SK-N-SH treated with all-trans-retinoic acid at 6 μM for 48 hours (cell line): ENCODE data around the gene OCRL.

Source experiments
- ATAC-seq: fragments of 200-7000 bp; cut with Tn5 transposase; 3 replicates; pipeline ENCODE4 v1.9.1; 2020; ENCODE audit warnings: mild to moderate bottlenecking, moderate library complexity
- ARNTL ChIP-seq: fragments of 450-650 bp; formaldehyde crosslinking; IDR thresholded peaks from 2 replicates; pipeline ENCODE4 v1.5.0; 2020; ENCODE audit warnings: low read depth, mild to moderate bottlenecking, moderate library complexity, borderline replicate concordance
- BACH2 ChIP-seq: fragments of 250-450 bp; sonication (Bioruptor Pico); IDR thresholded peaks from 2 replicates; pipeline ENCODE4 v1.9.0; 2021; ENCODE audit warnings: mild to moderate bottlenecking, borderline replicate concordance
- CSDC2 ChIP-seq: fragments of 250-450 bp; sonication (Bioruptor Pico); IDR thresholded peaks from 2 replicates; pipeline ENCODE4 v1.5.0; 2020; ENCODE audit warnings: mild to moderate bottlenecking, moderate library complexity
- ESRRG ChIP-seq: fragments of 250-450 bp; sonication (Bioruptor Pico); IDR thresholded peaks from 2 replicates; pipeline ENCODE4 v1.6.1; 2021; ENCODE audit warnings: mild to moderate bottlenecking
- GLIS3 ChIP-seq: fragments of 250-450 bp; sonication (Bioruptor Pico); IDR thresholded peaks from 2 replicates; pipeline ENCODE4 v1.5.0; 2020; ENCODE audit warnings: mild to moderate bottlenecking, moderate library complexity
- ISL1 ChIP-seq: fragments of 250-450 bp; sonication (Bioruptor Pico); IDR thresholded peaks from 2 replicates; pipeline ENCODE4 v2.1.2; 2022; ENCODE audit warnings: mild to moderate bottlenecking, moderate library complexity
- OSR1 ChIP-seq: fragments of 250-450 bp; sonication (Bioruptor Pico); IDR thresholded peaks from 2 replicates; pipeline ENCODE4 v1.8.0; 2022; ENCODE audit warnings: moderate library complexity, mild to moderate bottlenecking, inconsistent platforms
- PPARA ChIP-seq: fragments of 250-450 bp; sonication (Bioruptor Pico); IDR thresholded peaks from 2 replicates; pipeline ENCODE4 v1.5.0; 2020; ENCODE audit warnings: mild to moderate bottlenecking, borderline replicate concordance
- RARB ChIP-seq: fragments of 250-450 bp; sonication (Bioruptor Pico); IDR thresholded peaks from 2 replicates; pipeline ENCODE4 v1.8.0; 2021; ENCODE audit warnings: mild to moderate bottlenecking, moderate library complexity
- SNAI2 ChIP-seq: fragments of 250-450 bp; sonication (Bioruptor Pico); IDR thresholded peaks from 2 replicates; pipeline ENCODE4 v1.5.0; 2020; ENCODE audit warnings: mild to moderate bottlenecking, moderate library complexity
- TCF4 ChIP-seq: fragments of 250-450 bp; sonication (Bioruptor Pico); IDR thresholded peaks from 2 replicates; pipeline ENCODE4 v1.8.0; 2021; ENCODE audit warnings: mild to moderate bottlenecking, moderate library complexity, borderline replicate concordance
- TOX ChIP-seq: fragments of 250-450 bp; sonication (Bioruptor Pico); IDR thresholded peaks from 2 replicates; pipeline ENCODE4 v1.8.0; 2021; ENCODE audit warnings: mild to moderate bottlenecking, moderate library complexity, borderline replicate concordance
- ZC3H10 ChIP-seq: fragments of 250-450 bp; sonication (Bioruptor Pico); IDR thresholded peaks from 2 replicates; pipeline ENCODE4 v1.5.1; 2021; ENCODE audit warnings: mild to moderate bottlenecking, moderate library complexity
- ZFP3 ChIP-seq: fragments of 250-450 bp; sonication (Bioruptor Pico); IDR thresholded peaks from 2 replicates; pipeline ENCODE4 v1.5.0; 2020; ENCODE audit warnings: mild to moderate bottlenecking, moderate library complexity
- ZFP30 ChIP-seq: fragments of 450-650 bp; formaldehyde crosslinking; IDR thresholded peaks from 2 replicates; pipeline ENCODE4 v1.5.0; 2022; ENCODE audit warnings: mild to moderate bottlenecking, moderate library complexity
- ZNF565 ChIP-seq: fragments of 450-650 bp; formaldehyde crosslinking; conservative IDR thresholded peaks from 2 replicates; pipeline ENCODE4 v1.5.0; 2020; ENCODE audit warnings: low read depth, mild to moderate bottlenecking, moderate library complexity
- ZNF70 ChIP-seq: fragments of 450-650 bp; formaldehyde crosslinking; IDR thresholded peaks from 2 replicates; pipeline ENCODE4 v1.5.0; 2020; ENCODE audit warnings: mild to moderate bottlenecking, moderate library complexity
- ZNF8 ChIP-seq: fragments of 450-650 bp; formaldehyde crosslinking; IDR thresholded peaks from 2 replicates; pipeline ENCODE4 v1.5.0; 2020; ENCODE audit warnings: mild to moderate bottlenecking, moderate library complexity
- TF ChIP-seq, protein P1 (sequence below): fragments of 250-450 bp; sonication (Bioruptor Pico); IDR thresholded peaks from 2 replicates; pipeline ENCODE4 v1.8.0; 2020; ENCODE audit warnings: mild to moderate bottlenecking, moderate library complexity, borderline replicate concordance
- TF ChIP-seq, protein P2 (sequence below): fragments of 250-450 bp; sonication (Bioruptor Pico); IDR thresholded peaks from 2 replicates; pipeline ENCODE4 v1.8.0; 2021; ENCODE audit warnings: low read depth, mild to moderate bottlenecking, moderate library complexity, borderline replicate concordance
- TF ChIP-seq, protein P3 (sequence below): fragments of 250-450 bp; sonication (Bioruptor Pico); IDR thresholded peaks from 2 replicates; pipeline ENCODE4 v1.5.0; 2020; ENCODE audit warnings: mild to moderate bottlenecking, moderate library complexity
- TF ChIP-seq, protein P4 (sequence below): fragments of 250-450 bp; sonication (Bioruptor Pico); IDR thresholded peaks from 2 replicates; pipeline ENCODE4 v1.5.1; 2020; ENCODE audit warnings: low read depth, mild to moderate bottlenecking, moderate library complexity
- TF ChIP-seq, protein P5 (sequence below): fragments of 250-450 bp; sonication (Bioruptor Pico); IDR thresholded peaks from 2 replicates; pipeline ENCODE4 v1.5.1; 2021; ENCODE audit warnings: mild to moderate bottlenecking, moderate library complexity

Gene OCRL

DNA sequence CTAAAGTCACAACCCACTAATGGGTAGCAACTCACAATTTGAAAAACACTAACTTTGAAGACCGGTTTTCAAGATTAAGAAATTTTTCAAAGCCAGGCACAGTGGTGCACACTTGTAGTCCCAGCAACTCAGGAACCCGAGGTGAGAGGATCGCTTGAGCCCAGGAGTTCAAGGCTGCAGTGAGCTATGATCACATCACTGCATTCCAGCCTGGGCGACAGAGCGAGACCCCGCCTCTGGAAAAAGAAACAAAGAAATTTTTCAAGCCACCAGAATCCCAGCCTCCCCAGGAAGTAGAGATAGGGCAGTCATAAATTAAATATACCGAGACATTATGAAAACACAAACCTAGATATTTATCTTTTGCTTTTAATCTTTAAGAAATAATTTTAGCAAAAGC is 29.7 kb upstream of the OCRL start:
- TF ChIP-seq, protein P1, sequence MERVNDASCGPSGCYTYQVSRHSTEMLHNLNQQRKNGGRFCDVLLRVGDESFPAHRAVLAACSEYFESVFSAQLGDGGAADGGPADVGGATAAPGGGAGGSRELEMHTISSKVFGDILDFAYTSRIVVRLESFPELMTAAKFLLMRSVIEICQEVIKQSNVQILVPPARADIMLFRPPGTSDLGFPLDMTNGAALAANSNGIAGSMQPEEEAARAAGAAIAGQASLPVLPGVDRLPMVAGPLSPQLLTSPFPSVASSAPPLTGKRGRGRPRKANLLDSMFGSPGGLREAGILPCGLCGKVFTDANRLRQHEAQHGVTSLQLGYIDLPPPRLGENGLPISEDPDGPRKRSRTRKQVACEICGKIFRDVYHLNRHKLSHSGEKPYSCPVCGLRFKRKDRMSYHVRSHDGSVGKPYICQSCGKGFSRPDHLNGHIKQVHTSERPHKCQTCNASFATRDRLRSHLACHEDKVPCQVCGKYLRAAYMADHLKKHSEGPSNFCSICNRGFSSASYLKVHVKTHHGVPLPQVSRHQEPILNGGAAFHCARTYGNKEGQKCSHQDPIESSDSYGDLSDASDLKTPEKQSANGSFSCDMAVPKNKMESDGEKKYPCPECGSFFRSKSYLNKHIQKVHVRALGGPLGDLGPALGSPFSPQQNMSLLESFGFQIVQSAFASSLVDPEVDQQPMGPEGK (CRISPR knock-in tag) = no peak
- no peak for TF ChIP-seq ZNF565 (CRISPR knock-in tag)
- no peak for TF ChIP-seq ZFP30
- no peak for TF ChIP-seq ZFP3 (CRISPR knock-in tag)
- no peak for TF ChIP-seq RARB (CRISPR knock-in tag)
- TF ChIP-seq, protein P2, sequence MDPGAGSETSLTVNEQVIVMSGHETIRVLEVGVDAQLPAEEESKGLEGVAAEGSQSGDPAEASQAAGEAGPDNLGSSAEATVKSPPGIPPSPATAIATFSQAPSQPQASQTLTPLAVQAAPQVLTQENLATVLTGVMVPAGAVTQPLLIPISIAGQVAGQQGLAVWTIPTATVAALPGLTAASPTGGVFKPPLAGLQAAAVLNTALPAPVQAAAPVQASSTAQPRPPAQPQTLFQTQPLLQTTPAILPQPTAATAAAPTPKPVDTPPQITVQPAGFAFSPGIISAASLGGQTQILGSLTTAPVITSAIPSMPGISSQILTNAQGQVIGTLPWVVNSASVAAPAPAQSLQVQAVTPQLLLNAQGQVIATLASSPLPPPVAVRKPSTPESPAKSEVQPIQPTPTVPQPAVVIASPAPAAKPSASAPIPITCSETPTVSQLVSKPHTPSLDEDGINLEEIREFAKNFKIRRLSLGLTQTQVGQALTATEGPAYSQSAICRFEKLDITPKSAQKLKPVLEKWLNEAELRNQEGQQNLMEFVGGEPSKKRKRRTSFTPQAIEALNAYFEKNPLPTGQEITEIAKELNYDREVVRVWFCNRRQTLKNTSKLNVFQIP (CRISPR knock-in tag) = no peak
- no peak for TF ChIP-seq PPARA
- TF ChIP-seq TOX (CRISPR knock-in tag) = no peak
- TF ChIP-seq ARNTL (CRISPR knock-in tag) = no peak
- TF ChIP-seq, protein P3, sequence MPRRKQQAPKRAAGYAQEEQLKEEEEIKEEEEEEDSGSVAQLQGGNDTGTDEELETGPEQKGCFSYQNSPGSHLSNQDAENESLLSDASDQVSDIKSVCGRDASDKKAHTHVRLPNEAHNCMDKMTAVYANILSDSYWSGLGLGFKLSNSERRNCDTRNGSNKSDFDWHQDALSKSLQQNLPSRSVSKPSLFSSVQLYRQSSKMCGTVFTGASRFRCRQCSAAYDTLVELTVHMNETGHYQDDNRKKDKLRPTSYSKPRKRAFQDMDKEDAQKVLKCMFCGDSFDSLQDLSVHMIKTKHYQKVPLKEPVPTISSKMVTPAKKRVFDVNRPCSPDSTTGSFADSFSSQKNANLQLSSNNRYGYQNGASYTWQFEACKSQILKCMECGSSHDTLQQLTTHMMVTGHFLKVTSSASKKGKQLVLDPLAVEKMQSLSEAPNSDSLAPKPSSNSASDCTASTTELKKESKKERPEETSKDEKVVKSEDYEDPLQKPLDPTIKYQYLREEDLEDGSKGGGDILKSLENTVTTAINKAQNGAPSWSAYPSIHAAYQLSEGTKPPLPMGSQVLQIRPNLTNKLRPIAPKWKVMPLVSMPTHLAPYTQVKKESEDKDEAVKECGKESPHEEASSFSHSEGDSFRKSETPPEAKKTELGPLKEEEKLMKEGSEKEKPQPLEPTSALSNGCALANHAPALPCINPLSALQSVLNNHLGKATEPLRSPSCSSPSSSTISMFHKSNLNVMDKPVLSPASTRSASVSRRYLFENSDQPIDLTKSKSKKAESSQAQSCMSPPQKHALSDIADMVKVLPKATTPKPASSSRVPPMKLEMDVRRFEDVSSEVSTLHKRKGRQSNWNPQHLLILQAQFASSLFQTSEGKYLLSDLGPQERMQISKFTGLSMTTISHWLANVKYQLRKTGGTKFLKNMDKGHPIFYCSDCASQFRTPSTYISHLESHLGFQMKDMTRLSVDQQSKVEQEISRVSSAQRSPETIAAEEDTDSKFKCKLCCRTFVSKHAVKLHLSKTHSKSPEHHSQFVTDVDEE (CRISPR knock-in tag) = no peak
- TF ChIP-seq, protein P4, sequence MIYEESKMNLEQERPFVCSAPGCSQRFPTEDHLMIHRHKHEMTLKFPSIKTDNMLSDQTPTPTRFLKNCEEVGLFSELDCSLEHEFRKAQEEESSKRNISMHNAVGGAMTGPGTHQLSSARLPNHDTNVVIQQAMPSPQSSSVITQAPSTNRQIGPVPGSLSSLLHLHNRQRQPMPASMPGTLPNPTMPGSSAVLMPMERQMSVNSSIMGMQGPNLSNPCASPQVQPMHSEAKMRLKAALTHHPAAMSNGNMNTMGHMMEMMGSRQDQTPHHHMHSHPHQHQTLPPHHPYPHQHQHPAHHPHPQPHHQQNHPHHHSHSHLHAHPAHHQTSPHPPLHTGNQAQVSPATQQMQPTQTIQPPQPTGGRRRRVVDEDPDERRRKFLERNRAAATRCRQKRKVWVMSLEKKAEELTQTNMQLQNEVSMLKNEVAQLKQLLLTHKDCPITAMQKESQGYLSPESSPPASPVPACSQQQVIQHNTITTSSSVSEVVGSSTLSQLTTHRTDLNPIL (CRISPR knock-in tag) = no peak
- TF ChIP-seq OSR1 (CRISPR knock-in tag) = no peak
- no peak for TF ChIP-seq BACH2 (CRISPR knock-in tag)
- TF ChIP-seq ESRRG (CRISPR knock-in tag) = no peak
- no peak for TF ChIP-seq SNAI2 (CRISPR knock-in tag)
- TF ChIP-seq ZNF70 (CRISPR knock-in tag) = no peak
- no peak for TF ChIP-seq ISL1 (CRISPR knock-in tag)
- TF ChIP-seq, protein P5, sequence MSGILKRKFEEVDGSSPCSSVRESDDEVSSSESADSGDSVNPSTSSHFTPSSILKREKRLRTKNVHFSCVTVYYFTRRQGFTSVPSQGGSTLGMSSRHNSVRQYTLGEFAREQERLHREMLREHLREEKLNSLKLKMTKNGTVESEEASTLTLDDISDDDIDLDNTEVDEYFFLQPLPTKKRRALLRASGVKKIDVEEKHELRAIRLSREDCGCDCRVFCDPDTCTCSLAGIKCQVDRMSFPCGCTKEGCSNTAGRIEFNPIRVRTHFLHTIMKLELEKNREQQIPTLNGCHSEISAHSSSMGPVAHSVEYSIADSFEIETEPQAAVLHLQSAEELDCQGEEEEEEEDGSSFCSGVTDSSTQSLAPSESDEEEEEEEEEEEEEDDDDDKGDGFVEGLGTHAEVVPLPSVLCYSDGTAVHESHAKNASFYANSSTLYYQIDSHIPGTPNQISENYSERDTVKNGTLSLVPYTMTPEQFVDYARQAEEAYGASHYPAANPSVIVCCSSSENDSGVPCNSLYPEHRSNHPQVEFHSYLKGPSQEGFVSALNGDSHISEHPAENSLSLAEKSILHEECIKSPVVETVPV (CRISPR knock-in tag) = no peak
- TF ChIP-seq TCF4 (CRISPR knock-in tag) = no peak
- no peak for ATAC-seq

DNA sequence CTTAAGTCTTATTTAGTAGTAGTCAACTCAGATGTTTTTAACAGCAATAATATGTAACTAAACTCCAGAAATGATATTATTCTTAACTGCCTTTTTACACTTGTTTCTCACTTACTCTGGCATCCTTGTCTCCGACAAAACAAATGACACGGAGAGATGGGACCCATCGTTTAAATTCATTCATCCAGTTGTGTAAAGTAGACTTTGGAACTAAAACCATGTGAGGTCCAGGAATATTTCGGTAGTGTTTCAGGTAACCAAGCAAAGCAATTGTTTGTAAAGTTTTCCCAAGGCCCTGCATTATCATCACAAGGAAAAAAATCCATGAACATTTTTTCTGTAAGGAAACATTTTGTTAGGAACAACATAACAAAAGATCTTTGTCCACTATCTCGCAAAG is 28.4 kb upstream of the OCRL start:
- TF ChIP-seq ZFP3 (CRISPR knock-in tag) (no peak), CSDC2 (no peak), OSR1 (CRISPR knock-in tag) (no peak), ZNF70 (CRISPR knock-in tag) (no peak), ZNF8 (CRISPR knock-in tag) (no peak), TOX (CRISPR knock-in tag) (no peak), SNAI2 (CRISPR knock-in tag) (no peak), ZFP30 (no peak), ESRRG (CRISPR knock-in tag) (no peak), GLIS3 (CRISPR knock-in tag) (no peak), TCF4 (CRISPR knock-in tag) (no peak), ISL1 (CRISPR knock-in tag) (no peak), BACH2 (CRISPR knock-in tag) (no peak), ZNF565 (CRISPR knock-in tag) (no peak), ZC3H10 (CRISPR knock-in tag) (no peak)
- TF ChIP-seq, protein P4 (CRISPR knock-in tag) = no peak
- TF ChIP-seq, protein P5 (CRISPR knock-in tag) = no peak
- TF ChIP-seq, protein P2 (CRISPR knock-in tag) = no peak
- ATAC-seq = no peak
